ENCODE results near the gene MAPKAPK2. TPM values are rescaled to one million over a fixed set of nuclear protein-coding genes. Genes with fewer than 3 reads are reported as not detected.
"Not testable (repeated sequence)": the region's sequence is repeated elsewhere in the genome, so short reads cannot be mapped to it uniquely, and the experiment has no call there.

MAPKAPK2 gene
- total and polyA plus RNA-seq, 2 of the 13 experiments (the other 11 are each of a cell fraction or from before 2014, with no cell fraction given) = 16.6 to 34.0 TPM

DNA sequence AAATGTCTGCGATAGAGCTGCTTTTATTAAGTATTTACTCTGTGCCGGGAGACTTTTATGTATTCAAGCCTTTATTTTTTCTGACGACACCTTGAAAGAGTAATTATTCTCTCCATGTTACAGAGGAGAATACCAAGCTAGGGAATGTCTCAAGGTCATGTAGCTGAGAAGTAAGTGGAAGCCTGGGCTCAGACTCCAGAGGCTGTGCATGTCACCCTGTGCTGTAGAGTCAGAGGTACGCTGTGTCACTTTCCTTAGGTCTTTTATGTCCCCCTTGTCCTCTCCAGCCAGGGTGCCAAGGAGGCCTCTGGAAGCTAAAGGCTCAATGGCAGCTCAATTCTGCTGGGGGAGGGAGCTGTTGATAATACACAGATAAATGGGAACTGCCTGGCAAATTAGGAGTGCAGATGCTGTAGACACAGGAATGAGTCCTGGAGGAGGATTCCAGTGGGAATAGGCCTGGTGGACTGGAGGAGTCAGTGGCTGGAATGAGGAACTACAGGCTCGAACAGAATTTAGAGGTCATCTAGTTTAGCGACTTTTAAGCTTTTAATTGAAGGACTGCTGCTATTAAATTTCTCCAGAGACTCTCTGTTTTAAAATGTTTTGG, 76.6 kb downstream of the MAPKAPK2 start:
- BruUV-seq (replicated peaks) = no TSS peak
- intact Hi-C loops (cut with micrococcal nuclease; ENCODE audit: unreplicated experiment) (no loop called here), in situ Hi-C loops (cut with HindIII; ENCODE audit: extremely low pct_ligation_motif_present, low pct_unique_long_range_greater_than_20kb) (no loop called here)
- 39% methylated on average over 6 of the region's 6 CpGs for WGBS (ENCODE audit: low lambda C conversion rate)
- TF ChIP-seq KMT2A (CRISPR knock-in tag; IDR thresholded peaks at IDR 0.05) = no peak
- peak; percentile 85 for TF ChIP-seq TEAD3 (CRISPR knock-in tag; optimal IDR thresholded peaks at IDR 0.05; ENCODE audit: borderline replicate concordance)
- Histone ChIP-seq H3K4me3 (replicated peaks in 1 of 3; ENCODE audit: insufficient read depth in 1 of 3, low read depth in 2 of 3, low read length in 3 of 3) (no peak overlapping the region), H4K20me1 (ENCODE audit: insufficient read depth, low read length) (no peaks in the 10 kb centered on the region), H2AFZ (ENCODE audit: low read length) (no peak overlapping the region), H3K27ac (ENCODE audit: extremely low read length, insufficient read depth, low read length) (no peak overlapping the region), H3K79me2 (ENCODE audit: insufficient read depth, low read length) (no peaks in the 10 kb centered on the region), H3K4me1 (ENCODE audit: insufficient read depth, low read length) (peaks cover 3% of the 10 kb centered on the region; the same call in 1 of the 2 replicates), H3K9me3 (ENCODE audit: low read length) (no peaks in the 10 kb centered on the region), H3K9ac (ENCODE audit: insufficient read depth, low read depth, low read length) (no peak overlapping the region), H3K4me2 (ENCODE audit: low read depth, low read length) (no peak overlapping the region), H3K36me3 (replicated peaks in 1 of 2; ENCODE audit: control insufficient read depth in 1 of 2, insufficient read depth in 2 of 2, low read length in 2 of 2) (no peaks in the 10 kb centered on the region), H3K27me3 (ENCODE audit: control insufficient read depth in 1 of 2, insufficient read depth in 2 of 2, low read length in 2 of 2) (no peaks in the 10 kb centered on the region; a peak in 1 of 5 replicates)
- no peak for FAIRE-seq
- peak; percentile 85 for ATAC-seq
- ChIA-PET POLR2A (no interaction called here), CTCF (ENCODE audit: low intra/inter-chr PET ratio, low total read pairs) (no interaction called here)
- no peak for DNase-seq (ENCODE audit: low spot score)

DNA sequence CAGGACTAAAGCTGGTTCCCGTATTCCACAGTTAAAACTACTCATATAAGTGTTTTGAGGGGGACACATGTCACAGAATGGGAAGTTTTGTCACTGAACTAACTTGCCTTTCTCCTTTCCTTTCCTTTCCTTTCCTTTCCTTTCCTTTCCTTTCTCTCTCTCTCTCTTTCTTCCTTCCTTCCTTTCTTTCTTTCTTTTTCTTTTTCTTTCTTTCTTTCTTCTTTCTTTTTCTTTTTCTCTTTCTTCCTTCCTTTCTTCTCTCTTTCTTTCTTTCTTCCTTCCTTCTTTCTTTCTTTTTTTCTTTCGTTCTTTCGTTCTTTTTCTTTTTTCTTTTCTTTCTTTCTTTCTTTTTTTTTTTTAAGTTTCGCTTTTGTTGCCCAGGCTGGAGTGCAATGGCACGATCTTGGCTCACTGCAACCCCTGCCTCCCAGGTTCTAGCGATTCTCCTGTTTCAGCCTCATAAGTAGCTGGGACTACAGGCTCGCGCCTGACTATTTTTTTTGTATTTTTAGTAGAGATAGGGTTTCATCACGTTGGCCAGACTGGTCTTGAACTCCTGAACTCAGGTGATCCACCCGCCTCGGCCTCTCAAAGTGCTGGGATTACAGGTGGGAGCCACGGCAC, 78.1 kb downstream of the MAPKAPK2 start:
- BruUV-seq (replicated peaks); H3K27me3 ChIP-seq (ENCODE audit: control insufficient read depth in 1 of 2, insufficient read depth in 2 of 2, low read length in 2 of 2); H2AFZ ChIP-seq (ENCODE audit: low read length); H3K9ac ChIP-seq (ENCODE audit: insufficient read depth, low read depth, low read length); ATAC-seq; POLR2A ChIA-PET; FAIRE-seq; H3K36me3 ChIP-seq (replicated peaks in 1 of 2; ENCODE audit: control insufficient read depth in 1 of 2, insufficient read depth in 2 of 2, low read length in 2 of 2); in situ Hi-C loops (cut with HindIII; ENCODE audit: extremely low pct_ligation_motif_present, low pct_unique_long_range_greater_than_20kb); H4K20me1 ChIP-seq (ENCODE audit: insufficient read depth, low read length); H3K79me2 ChIP-seq (ENCODE audit: insufficient read depth, low read length); H3K9me3 ChIP-seq (ENCODE audit: low read length); CTCF ChIA-PET (ENCODE audit: low intra/inter-chr PET ratio, low total read pairs); H3K4me2 ChIP-seq (ENCODE audit: low read depth, low read length); H3K27ac ChIP-seq (ENCODE audit: extremely low read length, insufficient read depth, low read length); intact Hi-C loops (cut with micrococcal nuclease; ENCODE audit: unreplicated experiment); DNase-seq (ENCODE audit: low spot score); H3K4me3 ChIP-seq (replicated peaks in 1 of 3; ENCODE audit: insufficient read depth in 1 of 3, low read depth in 2 of 3, low read length in 3 of 3): not testable (repeated sequence)
- H3K4me1 ChIP-seq (ENCODE audit: insufficient read depth, low read length) = peaks cover 10% of the 10 kb centered on the region; the same call in 1 of the 2 replicates
- 25% methylated on average over 12 of the region's 12 CpGs for WGBS (ENCODE audit: low lambda C conversion rate)

DNA sequence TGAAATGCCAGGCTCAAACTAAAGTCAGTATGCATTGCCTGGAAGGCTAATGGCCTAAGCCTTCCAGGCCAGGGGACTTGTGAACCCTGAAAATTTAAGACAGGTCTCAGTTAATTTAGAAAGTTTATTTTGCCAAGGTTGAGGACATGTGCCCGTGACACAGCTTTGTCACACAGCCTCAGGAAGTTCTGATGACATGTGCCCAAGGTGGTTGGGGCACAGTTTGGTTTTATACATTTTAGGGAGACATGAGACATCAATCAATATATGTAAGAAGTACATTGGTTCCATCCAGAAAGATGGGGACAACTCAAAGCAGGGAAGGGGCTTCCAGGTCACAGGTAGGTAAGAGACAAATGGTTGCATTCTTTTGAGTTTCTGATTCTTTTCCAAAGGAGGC, 81.1 kb downstream of the MAPKAPK2 start:
- H2AFZ ChIP-seq (ENCODE audit: low read length); CTCF ChIA-PET (ENCODE audit: low intra/inter-chr PET ratio, low total read pairs); H3K27ac ChIP-seq (ENCODE audit: extremely low read length, insufficient read depth, low read length); H3K79me2 ChIP-seq (ENCODE audit: insufficient read depth, low read length); intact Hi-C loops (cut with micrococcal nuclease; ENCODE audit: unreplicated experiment); FAIRE-seq; H3K4me3 ChIP-seq (replicated peaks in 1 of 3; ENCODE audit: insufficient read depth in 1 of 3, low read depth in 2 of 3, low read length in 3 of 3); DNase-seq (ENCODE audit: low spot score); BruUV-seq (replicated peaks); POLR2A ChIA-PET; H3K27me3 ChIP-seq (ENCODE audit: control insufficient read depth in 1 of 2, insufficient read depth in 2 of 2, low read length in 2 of 2); H3K36me3 ChIP-seq (replicated peaks in 1 of 2; ENCODE audit: control insufficient read depth in 1 of 2, insufficient read depth in 2 of 2, low read length in 2 of 2); ATAC-seq; H4K20me1 ChIP-seq (ENCODE audit: insufficient read depth, low read length); H3K9me3 ChIP-seq (ENCODE audit: low read length); H3K4me2 ChIP-seq (ENCODE audit: low read depth, low read length); H3K9ac ChIP-seq (ENCODE audit: insufficient read depth, low read depth, low read length); in situ Hi-C loops (cut with HindIII; ENCODE audit: extremely low pct_ligation_motif_present, low pct_unique_long_range_greater_than_20kb): not testable (repeated sequence)
- WGBS (ENCODE audit: low lambda C conversion rate) = 0% methylated on average over 1 of the region's 1 CpG
- H3K4me1 ChIP-seq (ENCODE audit: insufficient read depth, low read length) = peaks cover 10% of the 10 kb centered on the region; the same call in 1 of the 2 replicates
